ENCODE data around the gene C1QTNF8.

C1QTNF8 gene

GRCh38 chr16:1096169-1097082 is at the start of gene C1QTNF8:
Gene C1QTNF8, minus strand, starts transcription at chr16:1096244. Its CDS starts 1,322 bp downstream, at chr16:1094922.
- no peak for DNase-seq

GRCh38 chr16:1145383-1146100 is 49.5 kb upstream of the C1QTNF8 start:
- no peak for DNase-seq

- DNase-seq: no peak
These were observed 48.7 kb upstream of the C1QTNF8 start for GRCh38 chr16:1144476-1145382.

- DNase-seq: no peak
These were observed 47.9 kb upstream of the C1QTNF8 start for GRCh38 chr16:1143761-1144450.

GRCh38 chr16:1142911-1143310 is 46.9 kb upstream of the C1QTNF8 start:
- DNase-seq: no peak

- no peak for DNase-seq
These were observed 45.7 kb upstream of the C1QTNF8 start for GRCh38 chr16:1141716-1142115.

- no peak for DNase-seq
These were observed 45.1 kb upstream of the C1QTNF8 start for GRCh38 chr16:1141191-1141590.

GRCh38 chr16:1140582-1141162 is 44.6 kb upstream of the C1QTNF8 start:
- no peak for DNase-seq

- DNase-seq: no peak
These were observed 41.6 kb upstream of the C1QTNF8 start for GRCh38 chr16:1137604-1138003.

- no peak for DNase-seq
These were observed 39.4 kb upstream of the C1QTNF8 start for GRCh38 chr16:1135459-1135825.

- no peak for DNase-seq
These were observed 38.9 kb upstream of the C1QTNF8 start for GRCh38 chr16:1134776-1135458.

- DNase-seq: no peak
These were observed 37.9 kb upstream of the C1QTNF8 start for GRCh38 chr16:1133810-1134520.

GRCh38 chr16:1133271-1133670 is 37.2 kb upstream of the C1QTNF8 start:
- no peak for DNase-seq

GRCh38 chr16:1132431-1132830 is 36.4 kb upstream of the C1QTNF8 start:
- DNase-seq: no peak

GRCh38 chr16:1131378-1131994 is 35.4 kb upstream of the C1QTNF8 start:
- DNase-seq: no peak

GRCh38 chr16:1130382-1130781 is 34.3 kb upstream of the C1QTNF8 start:
- no peak for DNase-seq

- DNase-seq: no peak
These were observed 33.3 kb upstream of the C1QTNF8 start for GRCh38 chr16:1129106-1129960.

GRCh38 chr16:1127971-1128715 is 32.1 kb upstream of the C1QTNF8 start:
- no peak for DNase-seq

- DNase-seq: no peak
These were observed 31.1 kb upstream of the C1QTNF8 start for GRCh38 chr16:1127101-1127500.

All from NCI-H2081 treated with DMSO at 0.1 percent for 48 hours (cell line).